GM23338 (cell line): ENCODE results near the gene UBA3.

Experiments used
- CTCF ChIP-seq, 2 experiments: fragments of 200-600 bp in 1 of 2; sonication (generic) in 1 of 2; conservative IDR thresholded peaks; 2 replicates each; pipeline versions ENCODE4 v1.5.1 to v1.6.1; 2016 to 2017; ENCODE audit warnings: antibody characterized with exemption in 2 of 2, low read depth in 2 of 2, mild to moderate bottlenecking in 2 of 2, moderate library complexity in 1 of 2
- EZH2 ChIP-seq: fragments of 200-600 bp; sonication (generic); IDR thresholded peaks from one replicate; pipeline ENCODE4 v1.8.0; 2017; ENCODE audit warnings: antibody characterized with exemption, mild to moderate bottlenecking, low read depth; ENCODE audit not compliant: unreplicated experiment
- EZH2phosphoT487 ChIP-seq: fragments of 200-600 bp; sonication (generic); IDR thresholded peaks from one replicate; pipeline ENCODE4 v1.8.1; 2018; ENCODE audit warnings: antibody characterized with exemption; ENCODE audit not compliant: unreplicated experiment
- POLR2AphosphoS5 ChIP-seq: IDR thresholded peaks from 2 replicates; pipeline ENCODE4 v1.6.1; 2016; ENCODE audit warnings: antibody characterized with exemption, low read depth
- ZNF331 ChIP-seq: fragments of 250-450 bp; sonication (Bioruptor Pico); IDR thresholded peaks from 2 replicates; pipeline ENCODE4 v1.5.0; 2020; ENCODE audit warnings: low read depth, mild to moderate bottlenecking, moderate library complexity

- TF ChIP-seq CTCF (conservative IDR thresholded peaks at IDR 0.05; ENCODE audit: low read depth in 2 of 2) (no peak), ZNF331 (no peak), EZH2phosphoT487 (no peak), EZH2 (no peak), POLR2AphosphoS5 (no peak)
These were observed 48.5 kb downstream of the UBA3 start for GRCh38 chr3:69031635-69032034.
